ENCODE measurements around the gene CACUL1. TPM values are rescaled to one million over a fixed set of nuclear protein-coding genes. Genes with fewer than 3 reads are reported as not detected.
A peak's percentile ranks its signal among the peaks of the same experiment; 100 is the strongest.
"Not testable (repeated sequence)": the region's sequence is repeated elsewhere in the genome, so short reads cannot be mapped to it uniquely, and the experiment has no call there.

CACUL1 gene
- total RNA-seq = 33.4 and 39.0 TPM in 2 replicates

DNA sequence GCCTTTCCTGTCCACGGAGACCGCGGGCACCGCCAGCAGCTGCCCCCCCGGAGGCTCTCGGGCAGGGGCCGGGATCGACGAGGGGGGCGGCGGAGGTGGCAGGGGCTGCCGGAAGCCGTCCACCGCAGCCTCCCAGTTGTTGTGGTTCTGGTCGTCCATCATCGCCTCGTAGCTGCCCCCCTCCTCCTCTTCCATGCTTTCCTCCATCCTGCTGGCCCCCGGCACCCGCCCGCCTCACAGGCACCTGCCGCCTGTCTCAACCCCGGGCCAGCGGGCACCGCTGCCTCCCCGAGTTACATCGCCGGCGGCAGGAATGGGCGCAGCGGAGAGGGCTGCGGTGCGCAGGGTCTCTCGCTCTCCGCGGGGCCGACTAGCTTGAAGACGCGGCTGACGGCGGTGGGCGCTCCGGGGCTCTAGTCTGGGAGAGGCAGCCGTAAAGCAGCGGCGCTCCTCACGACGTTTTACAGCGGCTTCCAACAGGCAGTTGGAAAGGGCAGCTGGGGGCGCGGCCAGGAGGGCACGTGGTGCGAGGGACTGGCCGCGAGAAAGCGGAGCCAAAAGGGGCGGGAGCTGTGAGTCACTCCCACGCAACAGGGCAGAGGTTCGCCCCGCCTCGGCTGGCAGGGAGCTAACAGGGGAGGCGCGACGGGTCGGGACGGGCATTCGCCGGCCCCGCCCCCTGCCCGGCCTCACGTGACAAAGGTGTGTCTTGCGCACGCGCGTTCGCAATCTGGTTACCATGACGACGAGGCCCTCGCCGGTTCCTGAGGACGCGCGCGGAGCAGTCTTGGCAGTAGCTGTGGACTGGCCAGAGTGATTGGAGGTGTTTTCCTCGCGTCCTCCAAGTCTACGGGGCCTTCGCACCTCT lies at the start of gene CACUL1:
Gene CACUL1 (minus strand): TSS at position 415 of the 868 bp plus-strand sequence. CDS start 208 bp downstream, at position 207.
- DNase-seq = peak; percentile 100

- no peak for DNase-seq
Observed at GRCh38 chr10:118804262-118804773, 49.5 kb upstream of the CACUL1 start.

DNA sequence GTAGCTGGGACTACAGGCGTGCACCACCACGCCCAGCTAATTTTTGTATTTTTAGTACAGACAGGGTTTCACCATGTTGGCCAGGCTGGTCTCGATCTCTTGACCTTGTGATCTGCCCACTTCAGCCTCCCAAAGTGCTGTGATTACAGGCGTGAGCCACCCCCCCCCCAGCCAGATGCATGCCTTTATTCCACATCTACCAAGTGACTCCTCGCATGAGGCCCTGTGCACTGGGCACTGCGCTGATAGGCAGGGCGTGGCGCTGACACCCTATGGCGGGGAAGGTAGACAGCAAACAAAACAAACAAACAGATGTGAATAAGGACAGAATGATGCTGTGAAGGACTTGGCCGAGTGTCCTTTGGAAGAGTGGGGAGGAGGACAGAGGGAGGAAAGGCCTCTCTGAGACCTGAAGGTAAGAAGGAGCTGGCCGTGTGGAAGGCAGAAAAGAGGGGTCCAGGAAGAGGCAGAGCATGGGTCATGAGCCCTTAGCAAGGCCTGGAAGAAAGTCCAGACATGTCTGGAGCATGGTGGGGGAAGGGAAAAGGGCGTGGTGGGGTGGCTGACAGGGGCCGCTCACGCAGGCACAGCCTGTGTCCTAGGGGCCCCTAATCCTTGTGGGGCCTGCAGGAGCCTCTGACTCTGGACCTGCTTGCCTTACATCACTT lies 47.5 kb upstream of the CACUL1 start:
- no peak for DNase-seq

DNA sequence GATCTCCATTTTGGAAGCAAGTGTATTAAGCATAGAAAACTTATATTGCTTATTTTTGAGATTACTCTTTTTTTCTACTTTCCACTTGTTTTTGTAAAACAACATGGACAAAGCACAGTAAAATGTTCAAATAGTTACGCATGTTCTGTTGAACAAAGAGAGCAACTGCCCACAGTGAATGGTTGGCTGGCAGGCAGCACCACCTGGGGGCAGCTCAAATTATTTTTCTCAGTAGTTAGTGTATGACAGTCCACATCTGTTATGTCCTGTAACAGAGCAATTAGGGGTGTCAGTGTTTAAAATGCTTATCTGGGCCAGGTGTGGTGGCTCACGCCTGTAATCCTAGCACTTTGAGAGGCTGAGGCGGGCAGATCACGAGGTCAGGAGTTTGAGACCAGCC lies 46.1 kb upstream of the CACUL1 start:
- peak; percentile 37 for DNase-seq

DNA sequence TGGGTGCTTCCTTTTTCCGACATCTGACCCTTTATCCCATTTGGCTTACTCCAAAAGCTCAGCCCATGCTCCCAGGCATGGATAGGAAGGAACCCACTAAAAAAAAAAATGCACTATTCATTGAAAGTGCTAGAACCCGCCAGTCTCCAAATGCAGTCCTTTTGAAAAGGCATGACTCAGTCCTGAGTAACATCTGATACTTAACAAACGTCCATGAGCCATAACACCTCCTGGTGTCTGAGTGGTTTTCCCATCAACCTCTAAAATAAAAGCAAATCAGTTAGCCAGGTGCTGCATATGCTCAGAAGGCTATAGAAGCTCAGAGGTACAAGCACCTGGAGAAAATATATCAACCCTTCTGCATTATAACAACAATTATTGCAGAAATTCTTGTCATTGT lies 45.0 kb upstream of the CACUL1 start:
- peak; percentile 8 for DNase-seq

DNA sequence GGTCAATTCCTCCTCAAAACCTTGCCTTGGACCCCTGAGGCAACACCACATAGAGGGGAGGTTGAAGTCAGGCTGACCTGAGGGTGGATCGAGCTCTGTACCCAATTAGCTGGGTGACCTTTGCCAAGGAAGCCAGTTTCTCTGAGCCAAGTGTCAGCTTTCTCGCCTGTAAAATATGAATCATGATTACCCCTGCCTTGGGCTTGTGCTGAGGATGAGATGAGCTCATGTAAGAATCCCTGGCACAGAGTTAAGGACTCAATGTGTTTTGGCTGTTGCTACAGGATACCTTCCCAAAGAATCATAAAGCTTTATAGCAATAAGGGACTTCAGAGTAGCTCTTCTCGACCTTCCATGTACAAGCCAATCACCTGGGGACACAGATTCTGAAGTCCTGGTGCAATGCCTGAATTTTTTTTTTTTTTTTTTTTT lies 43.5 kb upstream of the CACUL1 start:
- DNase-seq = no peak

GRCh38 chr10:118794971-118795370 lies 40.2 kb upstream of the CACUL1 start:
- DNase-seq = not testable (repeated sequence)

DNA sequence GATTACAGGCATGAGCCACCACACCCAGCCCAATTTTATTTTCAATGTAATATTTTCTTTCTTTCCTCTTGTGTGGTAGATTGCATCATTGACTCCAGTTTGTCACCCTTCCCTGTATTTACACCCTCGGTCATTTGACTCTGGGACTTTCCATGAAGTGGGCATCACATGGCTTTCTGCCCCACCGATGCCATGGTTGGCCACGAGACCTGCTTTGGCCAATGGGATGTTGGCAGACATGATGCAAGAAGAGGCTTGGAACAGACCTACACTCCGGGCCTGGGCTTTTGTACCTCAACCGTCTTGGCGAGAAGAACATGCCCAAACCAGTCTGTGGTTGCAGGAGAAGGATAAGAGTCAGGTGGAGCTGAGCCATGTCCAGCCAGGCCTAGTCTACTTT lies 38.8 kb upstream of the CACUL1 start:
- DNase-seq = no peak

DNA sequence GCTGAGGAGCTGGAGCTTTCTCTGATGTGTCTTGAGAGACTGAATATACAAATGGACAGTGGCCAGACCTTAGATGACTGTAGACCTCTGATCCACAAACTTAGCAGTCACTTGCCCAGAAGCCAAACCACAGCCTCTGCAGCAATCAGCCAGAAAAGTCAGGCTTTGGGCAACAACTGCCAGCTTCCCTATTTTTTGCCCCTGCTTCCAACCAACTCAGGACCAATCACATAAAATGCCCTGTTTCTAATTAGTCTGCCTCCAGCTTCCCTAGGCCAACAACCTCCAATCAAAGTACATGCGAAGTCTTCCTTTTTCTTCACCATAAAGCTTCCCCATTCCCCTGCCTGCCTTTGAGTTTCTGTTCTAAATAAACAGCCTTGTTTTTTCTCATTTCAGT lies 37.8 kb upstream of the CACUL1 start:
- no peak for DNase-seq

GRCh38 chr10:118790058-118790457 lies 35.3 kb upstream of the CACUL1 start:
- DNase-seq = no peak

- no peak for DNase-seq
Observed at GRCh38 chr10:118785551-118785950, 30.8 kb upstream of the CACUL1 start.

DNA sequence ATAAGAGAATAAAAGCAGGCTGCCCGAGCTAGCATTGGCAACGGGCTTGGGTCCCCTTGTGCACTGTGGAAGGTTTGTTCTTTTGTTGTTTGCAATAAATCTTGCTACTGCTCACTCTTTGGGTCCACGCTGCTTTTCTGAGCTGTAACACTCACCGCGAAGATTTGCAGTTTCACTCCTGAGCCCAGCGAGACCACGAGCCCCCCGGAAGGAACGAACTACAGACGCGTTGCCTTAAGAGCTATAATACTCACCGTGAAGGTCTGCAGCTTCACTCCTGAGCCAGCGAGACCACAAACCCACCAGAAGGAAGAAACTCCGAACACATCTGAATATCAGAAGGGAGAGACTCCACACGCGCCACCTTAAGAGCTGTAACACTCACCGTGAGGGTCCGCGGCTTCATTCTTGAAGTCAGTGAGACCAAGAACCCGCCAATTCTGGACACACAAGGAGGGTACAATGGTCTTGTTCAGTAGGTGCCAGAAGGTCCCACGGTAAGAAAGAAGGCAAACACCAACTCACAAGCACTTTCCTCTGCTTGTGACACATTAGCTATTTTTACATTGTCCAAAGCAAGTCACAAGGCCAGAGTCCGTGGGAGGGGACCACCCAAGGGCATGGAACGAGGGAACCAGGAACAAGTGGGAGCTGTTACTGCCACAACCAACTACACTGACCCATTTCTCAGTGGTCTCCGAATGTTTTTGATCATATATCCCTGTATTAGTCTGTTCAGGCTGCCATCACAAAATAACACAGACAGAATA lies 29.2 kb upstream of the CACUL1 start:
- DNase-seq = no peak

DNA sequence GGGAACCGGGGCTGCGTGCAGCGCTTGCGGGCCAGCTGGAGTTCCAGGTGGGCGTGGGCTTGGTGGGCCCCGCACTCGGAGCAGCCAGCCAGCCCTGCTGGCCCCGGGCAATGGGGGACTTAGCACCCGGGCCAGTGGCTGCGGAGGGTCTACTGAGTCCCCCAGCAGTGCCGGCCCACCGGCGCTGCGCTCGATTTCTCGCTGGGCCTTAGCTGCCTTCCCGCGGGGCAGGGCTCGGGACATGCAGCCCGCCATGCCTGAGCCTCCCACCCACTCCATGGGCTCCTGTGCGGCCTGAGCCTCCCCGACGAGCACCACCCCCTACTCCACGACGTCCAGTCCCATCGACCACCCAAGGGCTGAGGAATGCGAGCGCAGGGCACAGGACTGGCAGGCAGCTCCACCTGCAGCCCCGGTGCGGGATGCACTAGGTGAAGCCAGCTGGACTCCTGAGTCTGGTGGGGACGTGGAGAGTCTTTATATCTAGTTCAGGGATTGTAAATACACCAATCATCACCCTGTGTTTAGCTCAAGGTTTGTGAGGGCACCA lies 28.2 kb upstream of the CACUL1 start:
- DNase-seq = not testable (repeated sequence)

- DNase-seq = no peak
Observed at GRCh38 chr10:118781541-118781940, 26.8 kb upstream of the CACUL1 start.

DNA sequence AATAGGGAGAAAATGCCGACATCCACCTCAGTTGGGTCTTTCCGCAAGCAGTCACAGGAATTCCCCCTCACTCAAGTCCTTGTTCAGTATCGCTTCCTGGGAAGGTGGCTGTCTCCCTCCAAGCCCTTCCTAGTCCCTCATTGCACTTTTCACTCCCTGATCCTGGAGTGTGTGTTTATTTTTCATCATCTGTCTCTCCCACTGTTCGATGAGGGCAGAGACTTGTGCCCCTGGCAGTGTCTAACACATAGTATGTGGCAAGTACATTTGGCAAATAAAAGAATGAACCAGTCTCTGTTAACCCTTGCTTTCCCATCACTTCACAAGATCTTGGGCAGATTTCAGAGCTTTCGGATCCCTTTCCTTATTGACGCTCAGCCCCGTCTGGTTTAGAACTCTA lies 24.0 kb upstream of the CACUL1 start:
- no peak for DNase-seq

DNA sequence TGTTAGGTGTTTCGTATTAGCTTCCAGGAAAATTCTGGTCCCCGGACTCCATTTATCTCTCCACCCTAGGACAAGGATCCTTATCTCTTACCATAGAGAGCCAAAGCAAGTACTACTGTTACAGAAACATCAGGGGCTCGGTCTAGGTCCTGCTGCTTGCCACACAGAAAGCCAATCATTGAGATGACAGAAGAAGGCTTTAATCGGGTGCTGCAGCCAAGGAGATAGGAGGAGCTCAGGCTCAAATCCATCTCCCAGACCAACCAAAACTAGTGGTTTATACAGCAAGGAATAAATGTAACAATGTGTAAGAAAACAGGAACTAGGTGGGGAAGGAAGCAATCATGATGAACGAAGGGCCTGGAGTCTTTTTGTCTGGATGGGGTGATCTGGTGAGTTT lies 22.2 kb upstream of the CACUL1 start:
- no peak for DNase-seq

DNA sequence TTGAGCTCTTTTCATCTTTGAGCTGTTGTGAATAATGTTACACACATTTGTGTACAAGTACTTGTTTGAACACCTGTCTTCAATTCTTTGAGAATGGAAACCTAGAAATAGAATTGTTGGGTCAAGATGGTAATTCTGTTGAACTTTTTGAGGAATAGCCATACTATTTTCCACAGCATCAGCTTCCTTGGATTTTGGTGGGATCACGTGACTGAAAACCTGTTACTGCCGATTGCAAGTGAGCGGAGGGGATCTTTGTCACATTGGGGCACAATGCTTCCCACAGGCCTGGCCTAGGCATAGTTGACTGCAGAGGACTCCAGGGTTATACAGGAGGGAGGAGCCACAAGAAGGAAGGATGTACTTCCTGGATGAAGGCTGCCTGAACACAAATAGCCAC lies 21.3 kb upstream of the CACUL1 start:
- DNase-seq = no peak

- DNase-seq = peak; percentile 22
Observed at GRCh38 chr10:118775478-118775877, 20.7 kb upstream of the CACUL1 start.

- DNase-seq = no peak
Observed at GRCh38 chr10:118773041-118773440, 18.3 kb upstream of the CACUL1 start.

- DNase-seq = no peak
Observed at GRCh38 chr10:118771976-118772375, 17.2 kb upstream of the CACUL1 start.

GRCh38 chr10:118769898-118770600 lies 15.3 kb upstream of the CACUL1 start:
- no peak for DNase-seq
